ENCODE data around the gene SKIC2.
A peak's percentile ranks its signal among the peaks of the same experiment; 100 is the strongest.
"Not testable (repeated sequence)": the region's sequence is repeated elsewhere in the genome, so short reads cannot be mapped to it uniquely, and the experiment has no call there.

Gene SKIC2

GRCh38 chr6:31969712-31970603 is 11.0 kb downstream of the SKIC2 start:
- DNase-seq (ENCODE audit: low spot score), result no peak

- DNase-seq (ENCODE audit: low spot score), result no peak
These were observed 11.8 kb downstream of the SKIC2 start for GRCh38 chr6:31970604-31971271.

- DNase-seq (ENCODE audit: low spot score), result no peak
These were observed 12.5 kb downstream of the SKIC2 start for GRCh38 chr6:31971279-31971992.

DNA sequence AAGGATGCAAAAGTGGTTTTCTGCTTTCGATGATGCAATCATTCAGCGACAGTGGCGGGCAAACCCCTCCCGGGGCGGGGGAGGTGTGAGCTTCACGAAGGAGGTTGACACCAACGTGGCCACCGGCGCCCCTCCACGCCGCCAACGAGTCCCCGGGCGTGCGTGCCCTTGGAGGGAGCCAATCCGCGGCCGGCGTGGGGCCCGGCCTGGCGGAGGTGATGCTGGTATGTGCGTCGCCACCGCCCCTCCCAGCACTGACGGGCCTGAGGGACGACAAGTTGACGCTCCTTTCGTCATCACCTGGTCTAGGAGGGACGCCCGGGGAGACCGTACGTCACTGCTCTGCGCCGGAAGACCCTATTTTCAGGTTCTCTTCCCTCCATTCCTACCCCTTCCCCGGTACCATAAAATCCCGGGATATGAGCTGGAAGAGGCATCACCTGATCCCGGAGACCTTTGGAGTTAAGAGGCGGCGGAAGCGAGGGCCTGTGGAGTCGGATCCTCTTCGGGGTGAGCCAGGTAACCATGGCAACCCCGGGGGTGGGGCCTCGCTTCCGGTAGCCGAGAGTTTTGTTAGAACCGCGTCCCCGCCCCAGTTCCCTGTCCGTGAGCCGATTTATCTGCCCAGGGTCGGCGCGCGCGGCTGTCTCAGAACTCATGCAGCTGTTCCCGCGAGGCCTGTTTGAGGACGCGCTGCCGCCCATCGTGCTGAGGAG is 13.2 kb downstream of the SKIC2 start, which contains the start of gene DXO:
Gene DXO (minus strand): TSS at position 146 of the 716 bp plus-strand sequence. CDS start 463 bp downstream, outside the sequence.
- DNase-seq (ENCODE audit: low spot score), result peak; percentile 97

- DNase-seq (ENCODE audit: low spot score), result no peak
These were observed 13.9 kb downstream of the SKIC2 start for GRCh38 chr6:31972709-31973350.

- DNase-seq (ENCODE audit: low spot score), result not testable (repeated sequence)
These were observed 17.1 kb downstream of the SKIC2 start for GRCh38 chr6:31976065-31976464.

DNA sequence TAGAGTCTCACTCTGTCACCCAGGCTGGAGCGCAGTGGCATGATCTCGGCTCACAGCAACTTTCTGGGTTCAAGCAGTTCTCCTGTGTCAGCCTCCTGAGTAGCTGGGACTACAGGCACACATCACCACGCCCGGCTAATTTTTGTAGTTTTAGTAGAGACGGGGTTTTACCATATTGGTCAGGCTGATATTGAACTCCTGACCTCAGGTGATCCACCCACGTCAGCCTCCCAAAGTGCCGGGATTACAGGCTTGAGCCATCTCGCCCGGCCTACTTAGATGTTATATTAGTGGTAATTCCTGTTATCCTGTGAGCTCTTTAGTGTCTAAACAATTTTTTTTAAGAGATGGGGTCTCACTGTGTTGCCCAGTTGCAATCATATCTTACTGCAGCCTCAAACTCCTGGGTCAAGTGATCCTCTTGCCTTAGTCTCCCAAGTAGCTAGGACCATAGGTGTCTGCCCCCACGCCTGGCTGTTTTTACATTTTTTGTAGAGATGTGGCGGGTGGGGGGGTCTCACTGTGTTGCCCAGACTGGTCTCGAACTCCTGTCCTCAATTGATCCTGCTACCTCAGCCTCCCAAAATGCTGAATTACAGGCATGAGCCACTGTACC is 18.9 kb downstream of the SKIC2 start:
- DNase-seq (ENCODE audit: low spot score), result no peak

GRCh38 chr6:31978831-31979230 is 19.9 kb downstream of the SKIC2 start:
- no peak for DNase-seq (ENCODE audit: low spot score)

DNA sequence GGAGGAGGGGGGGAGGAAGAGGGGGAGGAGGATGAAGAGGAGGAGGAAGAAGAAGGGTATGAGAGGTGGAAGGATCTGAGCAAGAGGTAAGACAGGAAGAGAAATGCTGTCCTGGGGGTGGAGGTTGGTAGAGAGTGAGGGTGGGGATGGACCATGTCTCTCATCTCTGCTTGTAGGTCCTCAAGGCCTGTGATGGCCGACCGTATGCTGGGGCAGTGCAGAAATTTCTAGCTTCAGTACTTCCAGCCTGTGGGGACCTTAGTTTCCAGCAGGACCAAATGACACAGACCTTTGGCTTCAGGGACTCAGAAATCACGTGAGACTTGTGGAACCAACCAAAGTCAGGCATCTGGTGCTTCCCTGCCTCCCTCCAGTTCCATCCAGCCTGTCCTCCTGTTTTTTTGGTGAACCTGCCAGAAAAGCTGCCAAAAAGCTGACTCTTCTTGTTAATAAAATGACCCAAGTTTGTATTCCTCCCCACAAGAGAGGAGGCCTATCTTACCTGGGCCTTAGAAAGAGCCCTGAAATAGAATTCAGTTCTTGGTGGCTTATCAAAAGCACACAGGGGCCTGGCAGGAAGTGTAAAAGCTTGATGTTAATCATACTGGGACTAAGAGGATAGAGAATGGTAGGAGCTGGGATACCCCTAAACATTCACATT is 20.4 kb downstream of the SKIC2 start:
- DNase-seq (ENCODE audit: low spot score), result no peak

GRCh38 chr6:31980195-31980876 is 21.4 kb downstream of the SKIC2 start:
- not testable (repeated sequence) for DNase-seq (ENCODE audit: low spot score)

- DNase-seq (ENCODE audit: low spot score), result not testable (repeated sequence)
These were observed 22.0 kb downstream of the SKIC2 start for GRCh38 chr6:31980998-31981397.

DNA sequence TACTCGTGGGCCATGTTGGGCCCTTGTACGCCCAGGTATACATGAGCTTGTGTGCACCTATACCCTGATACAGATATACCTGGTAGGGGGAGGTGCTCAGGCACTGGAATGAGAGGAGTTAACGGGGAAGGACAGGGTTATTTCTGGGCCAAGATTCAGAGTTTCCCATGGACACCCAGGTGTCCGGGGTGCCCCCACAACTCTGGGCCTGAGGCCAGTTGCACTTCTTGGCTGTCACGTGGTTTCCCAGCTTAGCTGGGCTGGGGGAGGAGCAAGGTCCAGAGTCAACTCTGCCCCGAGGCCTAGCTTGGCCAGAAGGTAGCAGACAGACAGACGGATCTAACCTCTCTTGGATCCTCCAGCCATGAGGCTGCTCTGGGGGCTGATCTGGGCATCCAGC is 22.8 kb downstream of the SKIC2 start, which contains the start of gene C4A:
Gene C4A (plus strand): TSS at position 314 of the 400 bp plus-strand sequence. CDS start 51 bp downstream, at position 365.
- DNase-seq (ENCODE audit: low spot score), result not testable (repeated sequence)

- DNase-seq (ENCODE audit: low spot score), result not testable (repeated sequence)
These were observed 30.4 kb downstream of the SKIC2 start for GRCh38 chr6:31989363-31989762.

DNA sequence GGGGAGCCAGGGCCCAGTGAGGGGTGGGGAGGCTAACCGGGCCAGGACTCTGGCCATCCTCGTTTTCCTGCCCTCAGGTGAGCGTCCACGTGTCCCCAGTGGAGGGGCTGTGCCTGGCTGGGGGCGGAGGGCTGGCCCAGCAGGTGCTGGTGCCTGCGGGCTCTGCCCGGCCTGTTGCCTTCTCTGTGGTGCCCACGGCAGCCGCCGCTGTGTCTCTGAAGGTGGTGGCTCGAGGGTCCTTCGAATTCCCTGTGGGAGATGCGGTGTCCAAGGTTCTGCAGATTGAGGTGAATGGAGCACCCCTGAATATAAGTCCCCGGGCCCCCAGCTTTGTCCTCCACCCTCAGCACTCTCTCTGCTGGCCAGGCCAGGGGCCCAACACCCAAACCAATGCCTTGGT is 35.4 kb downstream of the SKIC2 start:
- not testable (repeated sequence) for DNase-seq (ENCODE audit: low spot score)

DNA sequence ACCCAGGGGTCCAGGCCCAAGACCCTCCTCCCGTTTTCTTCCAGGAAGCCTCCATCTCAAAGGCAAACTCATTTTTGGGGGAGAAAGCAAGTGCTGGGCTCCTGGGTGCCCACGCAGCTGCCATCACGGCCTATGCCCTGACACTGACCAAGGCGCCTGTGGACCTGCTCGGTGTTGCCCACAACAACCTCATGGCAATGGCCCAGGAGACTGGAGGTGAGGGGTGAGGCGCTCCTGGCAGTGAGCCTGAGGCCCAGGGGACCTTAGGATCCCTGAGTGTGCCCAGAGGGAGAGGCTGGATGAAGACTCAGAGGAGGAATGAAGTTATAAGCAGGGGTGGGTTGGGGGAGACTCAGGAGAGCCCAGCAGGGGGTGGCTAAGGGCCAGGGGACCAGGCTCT is 37.4 kb downstream of the SKIC2 start:
- not testable (repeated sequence) for DNase-seq (ENCODE audit: low spot score)

DNA sequence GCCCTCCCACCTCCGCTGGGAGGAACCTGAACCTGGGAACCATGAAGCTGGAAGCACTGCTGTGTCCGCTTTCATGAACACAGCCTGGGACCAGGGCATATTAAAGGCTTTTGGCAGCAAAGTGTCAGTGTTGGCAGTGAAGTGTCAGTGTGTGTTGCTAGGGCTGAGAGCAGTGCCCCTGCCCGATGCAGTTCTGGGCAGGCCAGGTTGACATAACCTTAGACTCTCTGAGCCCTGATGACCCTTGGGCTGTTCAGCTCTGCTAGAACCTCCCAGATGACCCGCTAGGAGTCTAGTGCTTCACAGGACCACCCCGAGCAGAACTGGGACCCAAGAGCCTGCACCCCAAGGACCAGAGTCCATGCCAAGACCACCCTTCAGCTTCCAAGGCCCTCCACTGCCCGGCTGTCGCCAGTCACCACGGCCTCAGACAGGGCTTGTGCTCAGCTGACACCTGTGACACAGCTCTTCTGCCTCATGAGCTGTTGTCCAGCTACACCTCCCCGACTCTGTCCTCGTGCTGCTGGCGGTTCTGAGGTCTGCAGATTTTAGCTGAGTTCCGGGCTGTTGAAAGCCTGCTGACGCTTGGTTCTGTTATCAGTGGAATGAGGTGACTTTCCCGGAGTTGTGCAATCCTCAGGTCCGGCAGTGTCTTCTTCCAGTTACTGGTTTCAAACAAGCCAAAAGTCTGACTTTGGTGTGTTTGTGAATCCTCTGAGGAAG is 43.7 kb downstream of the SKIC2 start:
- not testable (repeated sequence) for DNase-seq (ENCODE audit: low spot score)

DNA sequence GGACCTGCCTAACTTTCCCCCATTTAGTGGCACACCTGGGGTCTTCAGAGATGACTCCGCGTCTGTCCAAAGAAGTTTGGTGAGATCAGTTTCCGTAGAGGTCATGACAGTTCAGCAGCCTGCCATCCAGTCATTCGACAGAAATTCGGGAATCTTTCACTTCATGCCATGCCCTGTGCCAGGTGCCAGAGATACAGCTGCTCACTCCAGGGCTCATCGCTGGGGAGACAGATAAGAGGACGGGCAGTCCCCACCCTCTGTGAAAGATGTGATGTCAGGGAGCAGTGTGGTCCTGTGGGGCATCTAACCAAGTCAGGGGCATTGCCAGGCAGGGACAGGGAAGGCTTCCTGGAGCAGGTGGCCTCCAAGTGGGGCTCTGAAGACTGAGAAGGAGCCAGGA is 44.3 kb downstream of the SKIC2 start:
- not testable (repeated sequence) for DNase-seq (ENCODE audit: low spot score)

DNA sequence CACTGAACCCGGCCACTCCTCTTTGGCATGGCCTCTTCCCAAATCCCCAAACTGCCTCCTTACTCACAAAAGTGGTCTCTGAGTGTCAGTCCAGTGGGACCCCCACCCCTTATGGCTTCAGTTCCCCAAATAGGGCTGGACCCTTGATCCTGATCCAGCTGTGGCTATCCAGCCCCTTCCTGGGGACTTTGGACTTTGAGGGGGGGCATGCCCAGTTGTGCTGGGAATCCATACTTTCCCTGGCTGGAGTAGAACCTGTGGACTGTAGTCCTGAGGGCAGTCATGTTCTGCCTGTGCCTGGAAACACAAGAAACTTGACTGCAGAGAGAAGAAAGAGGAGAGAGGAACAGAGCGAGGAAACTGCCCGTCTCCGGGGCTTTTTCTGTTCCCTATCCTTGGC is 45.4 kb downstream of the SKIC2 start:
- DNase-seq (ENCODE audit: low spot score), result not testable (repeated sequence)
